Erythroblast (primary cell): ENCODE data around the gene SFMBT1.

Source experiments
- GATA1 ChIP-seq: IDR thresholded peaks from 2 replicates; pipeline ENCODE4 v1.6.1; 2011; ENCODE audit warnings: low read depth, mild to moderate bottlenecking, control low read depth, low read length, moderate library complexity
- POLR2A ChIP-seq: IDR thresholded peaks from 2 replicates; pipeline ENCODE4 v1.6.1; 2011; ENCODE audit warnings: mild to moderate bottlenecking, low read length

- TF ChIP-seq POLR2A (no peak), GATA1 (no peak)
These were observed 22.3 kb upstream of the SFMBT1 start for GRCh38 chr3:53068176-53068575.
